Measurements from ENCODE around the gene OPN4.

OPN4 gene

GRCh38 chr10:86698207-86698940, 44.0 kb downstream of the OPN4 start:
- peaks cover 15 to 21% of the 10 kb centered on the region in 2 experiments for H3K27me3 ChIP-seq (ENCODE audit: control insufficient read depth in 1 of 2, insufficient read depth in 1 of 2, low read length in 2 of 2)
- no peak overlapping the region for H3K9ac ChIP-seq (ENCODE audit: low read length)
- WGBS, result 82% methylated on average over 9 of the region's 9 CpGs

GRCh38 chr10:86699125-86699524, 44.8 kb downstream of the OPN4 start:
- no peak overlapping the region for H3K4me3 ChIP-seq (ENCODE audit: insufficient read depth in 1 of 2, low read depth in 1 of 2, low read length in 2 of 2)
- H3K18ac ChIP-seq (ENCODE audit: low read depth in 1 of 2, low read length in 2 of 2), result no peak overlapping the region
- H2BK5ac ChIP-seq (ENCODE audit: low read depth, low read length, poor library complexity, severe bottlenecking), result no peak overlapping the region
- no peak overlapping the region for H2AK5ac ChIP-seq (ENCODE audit: low read length, severe bottlenecking)
- H4K91ac ChIP-seq (ENCODE audit: low read length), result no peak overlapping the region
- 85% methylated on average over 7 of the region's 7 CpGs for WGBS
- H4K8ac ChIP-seq (ENCODE audit: low read length), result no peak overlapping the region
- no peak overlapping the region for H3K23ac ChIP-seq (ENCODE audit: low read length in 2 of 2)
- H3K79me1 ChIP-seq (replicated peaks; ENCODE audit: low read length, poor library complexity, severe bottlenecking), result no peaks in the 10 kb centered on the region
- H3K4me1 ChIP-seq (ENCODE audit: control insufficient read depth, insufficient read depth, low read depth, low read length), result peaks cover 2% of the 10 kb centered on the region
- DNase-seq, result no peak
- H2BK120ac ChIP-seq (ENCODE audit: low read depth, low read length), result no peak overlapping the region
- no peaks in the 10 kb centered on the region for H3K36me3 ChIP-seq (ENCODE audit: control insufficient read depth in 1 of 2, insufficient read depth in 2 of 2, low read depth in 1 of 2, low read length in 2 of 2)
- H2AFZ ChIP-seq (ENCODE audit: low read depth, low read length), result no peak overlapping the region
- peaks cover 15 to 21% of the 10 kb centered on the region in 2 experiments for H3K27me3 ChIP-seq (ENCODE audit: control insufficient read depth in 1 of 2, insufficient read depth in 1 of 2, low read length in 2 of 2)
- no peak overlapping the region for H2BK12ac ChIP-seq (ENCODE audit: low read length in 2 of 2)
- H3K9ac ChIP-seq (ENCODE audit: low read length), result no peak overlapping the region
- no peak overlapping the region for H2BK15ac ChIP-seq (ENCODE audit: low read depth, poor library complexity, severe bottlenecking)
- H3K27ac ChIP-seq (ENCODE audit: low read length, poor library complexity, severe bottlenecking), result no peak overlapping the region
- H3K14ac ChIP-seq (ENCODE audit: low read length in 2 of 2), result no peak overlapping the region
- no peak overlapping the region for H3K4ac ChIP-seq (ENCODE audit: low read depth in 1 of 2, low read length in 2 of 2)
- no peaks in the 10 kb centered on the region for H3K9me3 ChIP-seq (ENCODE audit: control insufficient read depth, low read length)
- no peak overlapping the region for H3K4me2 ChIP-seq (ENCODE audit: low read length, poor library complexity, severe bottlenecking)

More at GRCh38 chr10:86698207-86698940, 44.0 kb downstream of the OPN4 start:
- Histone ChIP-seq H3K36me3 (ENCODE audit: control insufficient read depth in 1 of 2, insufficient read depth in 2 of 2, low read depth in 1 of 2, low read length in 2 of 2) (no peaks in the 10 kb centered on the region), H3K23ac (ENCODE audit: low read length in 2 of 2) (no peak overlapping the region), H2BK5ac (ENCODE audit: low read depth, low read length, poor library complexity, severe bottlenecking) (no peak overlapping the region), H3K4me2 (ENCODE audit: low read length, poor library complexity, severe bottlenecking) (no peak overlapping the region), H2BK12ac (ENCODE audit: low read length in 2 of 2) (peak overlapping the region in 1 of 2 experiments; percentile 52), H3K18ac (ENCODE audit: low read depth in 1 of 2, low read length in 2 of 2) (no peak overlapping the region), H3K14ac (ENCODE audit: low read length in 2 of 2) (no peak overlapping the region), H3K4ac (ENCODE audit: low read depth in 1 of 2, low read length in 2 of 2) (no peak overlapping the region), H3K27ac (ENCODE audit: low read length, poor library complexity, severe bottlenecking) (no peak overlapping the region), H2AFZ (ENCODE audit: low read depth, low read length) (no peak overlapping the region), H2BK120ac (ENCODE audit: low read depth, low read length) (no peak overlapping the region), H4K8ac (ENCODE audit: low read length) (no peak overlapping the region), H3K79me1 (replicated peaks; ENCODE audit: low read length, poor library complexity, severe bottlenecking) (no peaks in the 10 kb centered on the region), H4K91ac (ENCODE audit: low read length) (no peak overlapping the region), H3K4me1 (ENCODE audit: control insufficient read depth, insufficient read depth, low read depth, low read length) (peaks cover 5% of the 10 kb centered on the region), H2AK5ac (ENCODE audit: low read length, severe bottlenecking) (no peak overlapping the region), H3K9me3 (ENCODE audit: control insufficient read depth, low read length) (no peaks in the 10 kb centered on the region), H3K4me3 (ENCODE audit: insufficient read depth in 1 of 2, low read depth in 1 of 2, low read length in 2 of 2) (no peak overlapping the region), H2BK15ac (ENCODE audit: low read depth, poor library complexity, severe bottlenecking) (no peak overlapping the region)
- no peak for DNase-seq

GRCh38 chr10:86699541-86699940, 45.2 kb downstream of the OPN4 start:
- no peak overlapping the region for H3K27ac ChIP-seq (ENCODE audit: low read length, poor library complexity, severe bottlenecking)
- H3K9me3 ChIP-seq (ENCODE audit: control insufficient read depth, low read length), result no peaks in the 10 kb centered on the region
- H3K18ac ChIP-seq (ENCODE audit: low read depth in 1 of 2, low read length in 2 of 2), result no peak overlapping the region
- H2BK15ac ChIP-seq (ENCODE audit: low read depth, poor library complexity, severe bottlenecking), result no peak overlapping the region
- H3K4me2 ChIP-seq (ENCODE audit: low read length, poor library complexity, severe bottlenecking), result no peak overlapping the region
- H4K91ac ChIP-seq (ENCODE audit: low read length), result no peak overlapping the region
- H3K4me3 ChIP-seq (ENCODE audit: insufficient read depth in 1 of 2, low read depth in 1 of 2, low read length in 2 of 2), result no peak overlapping the region
- peak overlapping the region; percentile 24 for H2AFZ ChIP-seq (ENCODE audit: low read depth, low read length)
- H3K4ac ChIP-seq (ENCODE audit: low read depth in 1 of 2, low read length in 2 of 2), result no peak overlapping the region
- no peak overlapping the region for H3K9ac ChIP-seq (ENCODE audit: low read length)
- no peak overlapping the region for H3K23ac ChIP-seq (ENCODE audit: low read length in 2 of 2)
- H3K27me3 ChIP-seq (ENCODE audit: control insufficient read depth in 1 of 2, insufficient read depth in 1 of 2, low read length in 2 of 2), result peaks cover 15 to 21% of the 10 kb centered on the region in 2 experiments
- peaks cover 2% of the 10 kb centered on the region for H3K4me1 ChIP-seq (ENCODE audit: control insufficient read depth, insufficient read depth, low read depth, low read length)
- H2AK5ac ChIP-seq (ENCODE audit: low read length, severe bottlenecking), result no peak overlapping the region
- no peak for DNase-seq
- no peak overlapping the region for H2BK120ac ChIP-seq (ENCODE audit: low read depth, low read length)
- H3K79me1 ChIP-seq (replicated peaks; ENCODE audit: low read length, poor library complexity, severe bottlenecking), result no peaks in the 10 kb centered on the region
- no peak overlapping the region for H3K14ac ChIP-seq (ENCODE audit: low read length in 2 of 2)
- WGBS, result 93% methylated on average over 8 of the region's 8 CpGs
- H3K36me3 ChIP-seq (ENCODE audit: control insufficient read depth in 1 of 2, insufficient read depth in 2 of 2, low read depth in 1 of 2, low read length in 2 of 2), result no peaks in the 10 kb centered on the region
- no peak overlapping the region for H2BK12ac ChIP-seq (ENCODE audit: low read length in 2 of 2)
- no peak overlapping the region for H2BK5ac ChIP-seq (ENCODE audit: low read depth, low read length, poor library complexity, severe bottlenecking)
- H4K8ac ChIP-seq (ENCODE audit: low read length), result no peak overlapping the region

- Histone ChIP-seq H2BK15ac (ENCODE audit: low read depth, poor library complexity, severe bottlenecking) (no peak overlapping the region), H2BK12ac (ENCODE audit: low read length in 2 of 2) (no peak overlapping the region), H2AFZ (ENCODE audit: low read depth, low read length) (no peak overlapping the region), H3K14ac (ENCODE audit: low read length in 2 of 2) (peak overlapping the region in 1 of 2 experiments; percentile 88), H2BK5ac (ENCODE audit: low read depth, low read length, poor library complexity, severe bottlenecking) (no peak overlapping the region), H3K23ac (ENCODE audit: low read length in 2 of 2) (no peak overlapping the region), H4K8ac (ENCODE audit: low read length) (no peak overlapping the region), H4K91ac (ENCODE audit: low read length) (no peak overlapping the region), H3K4me2 (ENCODE audit: low read length, poor library complexity, severe bottlenecking) (no peak overlapping the region), H2AK5ac (ENCODE audit: low read length, severe bottlenecking) (no peak overlapping the region), H2BK120ac (ENCODE audit: low read depth, low read length) (no peak overlapping the region), H3K4ac (ENCODE audit: low read depth in 1 of 2, low read length in 2 of 2) (no peak overlapping the region), H3K18ac (ENCODE audit: low read depth in 1 of 2, low read length in 2 of 2) (no peak overlapping the region), H3K79me1 (replicated peaks; ENCODE audit: low read length, poor library complexity, severe bottlenecking) (no peaks in the 10 kb centered on the region), H3K36me3 (ENCODE audit: control insufficient read depth in 1 of 2, insufficient read depth in 2 of 2, low read depth in 1 of 2, low read length in 2 of 2) (no peaks in the 10 kb centered on the region), H3K4me3 (ENCODE audit: insufficient read depth in 1 of 2, low read depth in 1 of 2, low read length in 2 of 2) (no peak overlapping the region), H3K9me3 (ENCODE audit: control insufficient read depth, low read length) (no peaks in the 10 kb centered on the region), H3K9ac (ENCODE audit: low read length) (no peak overlapping the region), H3K27ac (ENCODE audit: low read length, poor library complexity, severe bottlenecking) (no peak overlapping the region), H3K4me1 (ENCODE audit: control insufficient read depth, insufficient read depth, low read depth, low read length) (peaks cover 2% of the 10 kb centered on the region), H3K27me3 (ENCODE audit: control insufficient read depth in 1 of 2, insufficient read depth in 1 of 2, low read length in 2 of 2) (peaks cover 13 to 16% of the 10 kb centered on the region in 2 experiments)
- 90% methylated on average over 9 of the region's 9 CpGs for WGBS
- no peak for DNase-seq
Observed at GRCh38 chr10:86699991-86700840, 45.9 kb downstream of the OPN4 start.

Measured in mesenchymal stem cell (in vitro differentiated cells and primary cell).